ENCODE data around the gene SLC34A1. TPM values are rescaled to one million over a fixed set of nuclear protein-coding genes. Genes with fewer than 3 reads are reported as not detected.

Gene SLC34A1
- total RNA-seq, 1 experiment from 2014 or later: 0.28 TPM

- Histone ChIP-seq H3K4me3 (peak overlapping the region; percentile 67; the same call in 1 of the 2 replicates), H3K36me3 (ENCODE audit: low read depth) (no peaks in the 10 kb centered on the region; the same call in 1 of the 2 replicates), H3K9me3 (ENCODE audit: insufficient read depth, low read depth) (no peaks in the 10 kb centered on the region), H3K4me1 (replicated peaks; ENCODE audit: insufficient read depth) (peaks cover 18% of the 10 kb centered on the region), H3F3A (ENCODE audit: insufficient read depth, low read depth) (peaks cover 49% of the 10 kb centered on the region), H3K79me2 (ENCODE audit: low read depth) (peaks cover 37% of the 10 kb centered on the region), H3K4me2 (peak overlapping the region; percentile 90; the same call in 1 of the 2 replicates), H3K27ac (no peak overlapping the region), H3K27me3 (ENCODE audit: insufficient read depth, low read depth) (no peaks in the 10 kb centered on the region), H2AFZ (no peak overlapping the region), H3K9me2 (ENCODE audit: insufficient read depth) (no peaks in the 10 kb centered on the region), H4K20me1 (ENCODE audit: insufficient read depth) (peaks cover 22% of the 10 kb centered on the region)
- DNase-seq: no peak
- intact Hi-C loops (cut with micrococcal nuclease; ENCODE audit: unreplicated experiment): no loop called here
- TF ChIP-seq EZH2 (IDR thresholded peaks at IDR 0.05; ENCODE audit: low read depth): no peak
- no peak for TF ChIP-seq CTCF (conservative IDR thresholded peaks at IDR 0.05)
- ChIA-PET POLR2A (ENCODE audit: unreplicated experiment) (interaction anchor here (0.5 to 0.7 kb wide), 3 partner anchors 19 to 325 kb away, joined by 4 to 11 read pairs (median 10); partner anchors contain the start of gene GRK6), CTCF (interaction anchor here (0.6 to 0.7 kb wide), 3 partner anchors 31 to 144 kb away, joined by 3 read pairs; no protein-coding TSS in a partner anchor)
- TSS peak; percentile 26 for BruUV-seq (replicated peaks)
Measured at GRCh38 chr5:177445052-177445916, 61.0 kb downstream of the SLC34A1 start.

GRCh38 chr5:177445917-177446199 is 61.6 kb downstream of the SLC34A1 start:
- Histone ChIP-seq H3K79me2 (ENCODE audit: low read depth) (peaks cover 39% of the 10 kb centered on the region), H3K4me2 (peak overlapping the region; percentile 90), H2AFZ (no peak overlapping the region), H3K9me2 (ENCODE audit: insufficient read depth) (no peaks in the 10 kb centered on the region), H3K27me3 (ENCODE audit: insufficient read depth, low read depth) (no peaks in the 10 kb centered on the region), H3K4me1 (replicated peaks; ENCODE audit: insufficient read depth) (peaks cover 18% of the 10 kb centered on the region), H3K4me3 (peak overlapping the region; percentile 67; the same call in 1 of the 2 replicates), H4K20me1 (ENCODE audit: insufficient read depth) (peaks cover 22% of the 10 kb centered on the region), H3K36me3 (ENCODE audit: low read depth) (no peaks in the 10 kb centered on the region; the same call in 1 of the 2 replicates), H3K9me3 (ENCODE audit: insufficient read depth, low read depth) (no peaks in the 10 kb centered on the region), H3F3A (ENCODE audit: insufficient read depth, low read depth) (peaks cover 44% of the 10 kb centered on the region), H3K27ac (no peak overlapping the region)
- CTCF ChIA-PET: interaction anchor here (0.6 to 0.7 kb wide), 3 partner anchors 20 to 145 kb away, joined by 3 to 4 read pairs (median 3); partner anchors contain the start of gene GRK6
- intact Hi-C loops (cut with micrococcal nuclease; ENCODE audit: unreplicated experiment): no loop called here
- POLR2A ChIA-PET (ENCODE audit: unreplicated experiment): interaction anchor here (0.5 to 0.6 kb wide), 3 partner anchors 20 to 325 kb away, joined by 4 to 11 read pairs (median 7); partner anchors contain the start of gene GRK6
- DNase-seq: no peak
- no TSS peak for BruUV-seq (replicated peaks)
- TF ChIP-seq CTCF (conservative IDR thresholded peaks at IDR 0.05) (no peak), EZH2 (IDR thresholded peaks at IDR 0.05; ENCODE audit: low read depth) (no peak)

GRCh38 chr5:177446200-177447065 is 62.2 kb downstream of the SLC34A1 start, which contains the start of gene PRR7:
Gene PRR7 (plus strand): TSS chr5:177446814. CDS start chr5:177455068, 8,254 bp downstream.
- DNase-seq: peak in 1 of 2 experiments; percentile 73
- peaks cover 18% of the 10 kb centered on the region for H3K4me1 ChIP-seq (replicated peaks; ENCODE audit: insufficient read depth)

More at GRCh38 chr5:177446200-177447065, 62.2 kb downstream of the SLC34A1 start, which contains the start of gene PRR7:
- Histone ChIP-seq H3K36me3 (ENCODE audit: low read depth) (no peaks in the 10 kb centered on the region), H2AFZ (0 out of 2 replicates have a peak within 1 kb of the TSS, but pooled peaks have one; percentile 49), H3K79me2 (ENCODE audit: low read depth) (peaks cover 39% of the 10 kb centered on the region), H3K9me3 (ENCODE audit: insufficient read depth, low read depth) (no peaks in the 10 kb centered on the region), H3F3A (ENCODE audit: insufficient read depth, low read depth) (peaks cover 44% of the 10 kb centered on the region), H3K27ac (peak within 1 kb of the TSS; percentile 78), H3K4me3 (peak within 1 kb of the TSS; percentile 68), H3K27me3 (ENCODE audit: insufficient read depth, low read depth) (no peaks in the 10 kb centered on the region), H3K9me2 (ENCODE audit: insufficient read depth) (no peaks in the 10 kb centered on the region), H3K4me2 (peak within 1 kb of the TSS; percentile 90), H4K20me1 (ENCODE audit: insufficient read depth) (peaks cover 22% of the 10 kb centered on the region)
- CTCF ChIA-PET: interaction anchor here (0.6 kb wide), 2 partner anchors 20 to 127 kb away, joined by 3 to 4 read pairs; partner anchors contain the start of gene GRK6
- POLR2A ChIA-PET (ENCODE audit: unreplicated experiment): interaction anchor here (0.5 to 1.6 kb wide), 4 partner anchors 20 to 326 kb away, joined by 4 to 31 read pairs (median 9); partner anchors contain the start of gene GRK6
- intact Hi-C loops (cut with micrococcal nuclease; ENCODE audit: unreplicated experiment): no loop called here
- no TSS peak for BruUV-seq (replicated peaks)
- no peak for TF ChIP-seq CTCF (conservative IDR thresholded peaks at IDR 0.05)
- no peak for TF ChIP-seq EZH2 (IDR thresholded peaks at IDR 0.05; ENCODE audit: low read depth)

All from PC-9 (cell line).